ENCODE results near the gene FRMD8.

FRMD8 gene, protein sequence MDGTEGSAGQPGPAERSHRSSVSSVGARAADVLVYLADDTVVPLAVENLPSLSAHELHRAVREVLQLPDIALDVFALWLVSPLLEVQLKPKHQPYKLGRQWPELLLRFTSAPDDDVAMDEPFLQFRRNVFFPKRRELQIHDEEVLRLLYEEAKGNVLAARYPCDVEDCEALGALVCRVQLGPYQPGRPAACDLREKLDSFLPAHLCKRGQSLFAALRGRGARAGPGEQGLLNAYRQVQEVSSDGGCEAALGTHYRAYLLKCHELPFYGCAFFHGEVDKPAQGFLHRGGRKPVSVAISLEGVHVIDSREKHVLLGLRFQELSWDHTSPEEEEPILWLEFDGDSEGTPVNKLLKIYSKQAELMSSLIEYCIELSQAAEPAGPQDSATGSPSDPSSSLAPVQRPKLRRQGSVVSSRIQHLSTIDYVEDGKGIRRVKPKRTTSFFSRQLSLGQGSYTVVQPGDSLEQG

DNA sequence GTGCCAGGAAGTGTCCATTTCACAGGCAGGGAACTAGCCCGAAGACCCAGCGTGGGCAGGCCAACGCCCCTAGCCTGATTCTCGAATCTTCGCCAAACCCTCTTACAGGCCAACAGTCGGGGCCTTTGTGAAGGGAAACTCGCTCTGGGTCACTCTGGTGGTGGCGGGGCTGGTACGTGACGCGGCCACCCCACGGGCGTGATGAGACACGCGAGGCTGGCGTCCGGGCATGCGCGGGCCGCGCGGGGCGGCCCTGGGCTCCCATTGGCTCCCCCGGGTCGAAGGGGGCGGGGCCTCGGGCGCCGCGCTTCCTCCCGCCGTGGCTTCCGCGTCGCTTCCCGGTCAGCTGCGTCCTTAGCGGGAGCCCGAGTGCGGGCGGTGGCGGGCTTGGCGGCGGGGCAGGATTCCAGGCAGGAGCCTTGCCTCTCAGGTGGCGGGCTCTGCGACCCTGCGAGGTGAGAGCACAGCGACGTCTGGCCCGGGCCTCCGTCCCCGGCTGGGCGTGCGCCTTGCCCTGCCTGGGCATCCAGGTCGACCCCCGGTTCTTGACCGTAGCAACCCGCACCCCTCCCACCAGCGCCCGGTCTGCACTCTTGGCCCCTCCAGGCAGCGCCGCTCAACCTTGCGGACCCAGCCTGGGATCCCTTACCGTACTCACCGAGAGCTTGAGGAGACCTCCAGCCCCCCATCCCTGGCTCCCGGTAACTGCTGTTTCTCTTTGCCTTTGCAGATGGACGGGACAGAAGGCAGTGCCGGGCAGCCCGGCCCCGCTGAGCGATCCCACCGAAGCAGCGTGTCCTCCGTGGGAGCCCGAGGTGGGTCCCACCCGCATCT is at the start of gene FRMD8:
Gene FRMD8, plus strand, starts transcription at position 331 of the 834 bp plus-strand sequence. Its CDS starts 400 bp downstream, at position 731.
- DNase-seq = peak; percentile 83

DNA sequence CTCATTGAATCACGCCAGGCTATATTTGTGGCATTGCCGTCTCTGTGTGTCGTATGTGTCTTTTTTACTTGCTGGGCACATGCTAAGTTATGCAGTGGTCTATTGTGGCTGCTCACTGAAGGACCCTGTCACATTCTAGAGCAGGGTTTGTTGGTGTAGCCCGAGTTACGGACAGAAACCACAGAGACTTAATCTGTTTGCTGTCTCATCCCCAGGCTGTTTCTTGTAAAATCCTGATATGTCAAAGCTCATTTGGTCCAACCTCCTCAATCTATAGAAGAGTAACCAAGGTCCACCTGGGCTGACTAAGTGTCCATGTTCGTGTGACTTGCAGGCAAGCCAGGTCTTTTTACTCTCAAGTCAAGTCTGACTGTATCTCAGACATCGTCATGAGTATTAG is 47.8 kb upstream of the FRMD8 start:
- no peak for DNase-seq

DNA sequence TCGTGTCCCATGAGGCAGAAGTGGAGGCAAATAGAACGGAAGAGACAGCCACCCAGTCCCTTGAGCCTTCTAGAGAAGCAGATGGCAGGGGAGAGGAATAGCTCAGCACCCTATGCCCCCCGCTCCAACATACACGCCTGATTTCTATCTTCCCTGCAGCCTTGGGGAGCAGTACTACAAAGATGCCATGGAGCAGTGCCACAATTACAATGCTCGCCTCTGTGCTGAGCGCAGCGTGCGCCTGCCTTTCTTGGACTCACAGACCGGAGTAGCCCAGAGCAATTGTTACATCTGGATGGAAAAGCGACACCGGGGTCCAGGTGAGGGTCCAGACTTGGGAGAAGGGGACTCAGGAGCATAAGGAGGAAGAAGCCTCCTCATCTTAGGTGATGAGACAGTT is 46.2 kb upstream of the FRMD8 start:
- DNase-seq = no peak

DNA sequence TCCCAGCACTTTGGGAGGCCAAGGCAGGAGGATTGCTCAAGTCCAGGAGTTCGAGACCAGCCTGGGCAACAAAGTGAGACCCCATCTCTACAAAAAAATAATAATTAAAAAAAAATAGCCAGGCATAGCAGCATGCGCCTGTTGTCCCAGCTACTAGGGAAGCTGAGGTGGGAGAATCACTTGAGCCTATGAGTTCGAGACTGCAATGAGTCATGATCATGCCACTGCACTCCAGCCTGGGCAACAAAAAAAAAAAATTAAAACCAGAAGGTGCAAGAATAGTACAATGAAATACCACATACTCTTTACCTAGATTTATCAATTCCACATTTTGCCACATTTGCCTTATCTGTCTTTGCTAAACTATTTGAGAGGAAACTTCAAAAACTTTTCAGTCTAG is 44.6 kb upstream of the FRMD8 start:
- DNase-seq = no peak

DNA sequence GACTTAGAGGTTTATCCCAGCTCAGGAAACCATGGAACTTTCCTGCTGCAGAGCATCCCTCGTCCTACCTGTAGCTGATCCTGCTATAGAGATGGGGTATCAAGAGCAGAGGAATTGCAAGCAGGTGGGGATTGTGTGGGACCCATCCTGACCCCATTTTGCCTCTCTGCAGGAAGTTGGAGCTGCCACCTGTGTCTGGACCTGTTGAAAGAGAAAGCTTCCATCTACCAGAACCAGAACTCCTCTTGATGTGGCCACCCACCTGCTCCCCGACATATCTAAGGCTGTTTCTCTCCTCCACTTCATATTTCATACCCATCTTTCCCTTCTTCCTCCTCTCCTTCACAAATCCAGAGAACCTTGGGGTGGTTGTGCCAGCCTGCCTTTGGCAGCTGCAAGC is 34.9 kb upstream of the FRMD8 start:
- DNase-seq = no peak

DNA sequence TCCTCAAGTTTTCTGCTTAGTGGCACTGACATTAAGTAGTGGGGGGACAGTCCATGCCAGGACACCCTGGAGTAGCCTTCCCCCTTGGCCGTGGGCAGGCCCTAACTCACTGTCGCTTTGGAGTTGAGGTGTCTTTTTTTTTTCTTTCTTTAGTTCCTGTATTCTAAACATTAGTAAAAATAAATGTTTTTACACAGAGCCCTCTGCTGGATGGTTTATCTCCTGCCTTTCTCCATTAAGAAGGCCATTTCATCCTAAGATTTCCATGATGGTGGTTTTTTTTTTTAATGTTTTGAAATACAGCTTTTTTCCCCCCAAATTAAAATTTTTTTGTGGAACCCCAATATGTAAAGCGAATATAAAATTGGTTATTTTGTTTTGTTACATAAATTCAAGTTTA is 33.7 kb upstream of the FRMD8 start:
- no peak for DNase-seq

DNA sequence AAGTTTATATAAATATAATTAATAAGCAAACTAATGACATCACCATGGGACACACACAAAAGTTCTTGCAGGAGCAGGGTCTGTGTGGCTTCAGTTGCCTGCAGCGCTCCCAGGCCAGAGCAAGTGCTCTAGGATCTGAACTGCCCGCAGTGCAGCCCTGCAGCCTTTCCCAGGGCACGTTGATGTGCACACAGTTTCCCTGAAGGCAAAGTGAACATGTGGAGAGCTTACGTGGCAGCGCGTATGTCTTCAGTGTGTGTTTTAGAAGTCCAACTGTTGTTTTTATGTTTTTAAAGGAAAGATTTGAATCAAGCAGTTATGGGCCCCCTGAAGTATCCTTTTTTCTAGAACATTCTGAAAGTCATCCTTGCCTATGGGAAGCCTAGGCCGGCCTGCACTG is 33.1 kb upstream of the FRMD8 start:
- no peak for DNase-seq

DNA sequence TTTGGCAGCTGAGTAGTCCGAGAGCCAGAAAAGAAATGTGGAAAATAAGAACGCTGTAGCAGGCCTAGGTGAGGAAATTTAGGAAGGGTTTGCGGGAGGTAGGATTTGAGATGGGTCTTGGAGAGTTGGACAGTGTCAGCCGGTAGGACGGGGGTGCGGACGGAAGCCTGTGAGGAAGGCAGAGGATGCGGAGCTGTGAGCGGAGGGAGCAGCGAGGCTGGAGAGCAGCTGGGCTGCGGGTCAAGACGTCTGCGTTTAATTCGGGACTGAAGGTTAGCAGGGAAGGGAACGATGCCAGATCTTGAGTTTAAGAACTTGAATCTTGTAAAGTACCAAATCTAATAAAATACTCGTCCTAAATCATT is 32.6 kb upstream of the FRMD8 start:
- no peak for DNase-seq

DNA sequence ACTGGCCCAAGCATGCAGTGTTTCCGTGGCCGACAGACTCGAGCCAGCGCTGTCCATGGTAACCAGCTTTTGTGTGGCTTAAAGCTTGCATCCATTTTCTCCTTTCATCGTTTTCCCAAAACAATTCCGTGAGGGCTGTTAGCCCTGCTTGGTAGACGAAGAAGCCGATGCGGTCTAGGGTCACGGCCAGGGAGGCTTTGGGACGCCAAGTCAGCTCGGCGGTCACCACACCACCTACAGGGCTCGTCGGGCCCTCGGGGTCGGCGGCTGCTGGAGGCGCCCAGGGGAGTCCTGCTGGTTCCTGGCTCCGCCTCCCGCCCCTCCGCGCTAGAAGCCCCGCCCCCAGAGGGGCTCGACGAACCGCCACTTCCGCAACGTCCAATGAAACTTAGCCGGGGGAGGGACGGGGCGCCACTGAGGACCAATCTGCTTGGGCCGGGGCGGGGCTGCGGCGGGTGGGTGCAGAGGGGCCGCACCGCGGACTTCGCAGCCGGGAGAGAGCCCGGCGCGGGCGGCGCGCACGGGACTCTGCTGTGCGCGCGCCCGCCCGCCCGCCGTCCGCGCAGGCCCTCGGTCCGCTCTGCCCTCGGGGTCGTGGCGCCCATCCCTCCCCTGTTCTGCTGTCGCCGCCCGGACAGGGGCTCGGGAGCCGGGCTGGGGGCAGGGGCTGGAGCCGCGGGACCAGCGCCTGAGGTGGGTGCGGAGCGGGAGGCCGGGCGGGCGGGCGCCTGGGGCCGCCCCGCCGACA is 32.0 kb upstream of the FRMD8 start, which contains the start of gene TIGD3:
Gene TIGD3, plus strand, starts transcription at position 487 of the 748 bp plus-strand sequence. CDS start 1,058 bp downstream, outside the sequence.
- peak; percentile 99 for DNase-seq

DNA sequence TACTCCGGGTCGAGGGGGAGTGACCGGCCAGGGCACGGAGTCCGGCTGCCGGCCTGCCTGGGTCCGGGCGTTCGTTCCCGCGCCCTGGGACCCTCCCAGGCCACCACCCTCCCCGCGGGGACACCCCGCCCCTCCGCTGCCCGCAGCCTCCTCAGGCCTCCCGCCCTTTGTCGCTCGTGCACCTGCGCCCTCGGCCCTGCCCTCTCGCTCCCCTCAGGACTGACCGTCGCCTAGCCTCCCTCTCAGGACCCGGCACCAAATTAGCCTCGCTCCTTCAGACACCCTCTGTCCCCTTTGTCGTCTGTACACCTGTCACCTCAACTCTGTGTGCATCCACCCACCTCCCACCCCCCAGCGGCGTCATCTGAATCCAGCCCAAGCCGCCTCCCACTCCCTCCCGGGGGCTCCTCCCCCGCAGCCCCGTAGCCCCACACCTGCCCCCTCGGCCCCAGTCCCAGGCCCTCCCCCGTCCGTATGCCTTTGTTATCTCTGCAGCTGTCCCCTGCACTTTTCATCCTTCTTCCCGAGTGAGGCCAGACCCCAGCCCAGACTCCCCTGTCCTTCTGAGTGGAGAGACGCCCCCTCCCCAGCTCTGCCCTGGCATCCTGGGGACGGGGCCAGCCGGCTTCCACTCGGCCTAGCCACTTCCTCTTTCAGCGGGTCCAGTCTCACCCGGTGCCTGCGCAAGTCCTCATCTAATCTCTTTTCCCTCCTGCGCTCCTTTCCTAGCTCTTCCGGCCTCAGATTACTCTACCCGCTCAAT is 31.2 kb upstream of the FRMD8 start:
- DNase-seq = peak; percentile 49

DNA sequence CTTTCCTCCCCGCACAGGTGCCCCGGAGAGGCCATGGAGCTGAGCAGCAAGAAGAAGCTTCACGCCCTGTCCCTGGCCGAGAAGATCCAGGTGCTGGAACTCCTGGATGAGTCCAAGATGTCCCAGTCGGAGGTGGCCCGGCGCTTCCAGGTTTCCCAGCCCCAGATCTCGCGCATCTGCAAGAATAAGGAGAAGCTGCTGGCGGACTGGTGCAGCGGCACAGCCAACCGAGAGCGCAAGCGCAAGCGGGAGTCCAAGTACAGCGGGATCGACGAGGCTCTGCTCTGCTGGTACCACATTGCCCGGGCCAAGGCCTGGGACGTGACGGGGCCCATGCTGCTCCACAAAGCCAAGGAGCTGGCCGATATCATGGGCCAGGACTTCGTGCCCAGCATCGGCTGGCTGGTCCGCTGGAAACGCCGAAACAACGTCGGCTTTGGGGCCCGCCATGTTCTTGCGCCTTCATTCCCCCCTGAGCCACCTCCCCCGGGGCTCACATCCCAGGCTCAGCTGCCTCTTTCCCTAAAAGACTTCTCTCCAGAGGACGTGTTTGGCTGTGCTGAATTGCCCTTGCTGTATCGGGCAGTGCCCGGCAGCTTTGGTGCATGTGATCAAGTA is 30.6 kb upstream of the FRMD8 start:
- DNase-seq = no peak

DNA sequence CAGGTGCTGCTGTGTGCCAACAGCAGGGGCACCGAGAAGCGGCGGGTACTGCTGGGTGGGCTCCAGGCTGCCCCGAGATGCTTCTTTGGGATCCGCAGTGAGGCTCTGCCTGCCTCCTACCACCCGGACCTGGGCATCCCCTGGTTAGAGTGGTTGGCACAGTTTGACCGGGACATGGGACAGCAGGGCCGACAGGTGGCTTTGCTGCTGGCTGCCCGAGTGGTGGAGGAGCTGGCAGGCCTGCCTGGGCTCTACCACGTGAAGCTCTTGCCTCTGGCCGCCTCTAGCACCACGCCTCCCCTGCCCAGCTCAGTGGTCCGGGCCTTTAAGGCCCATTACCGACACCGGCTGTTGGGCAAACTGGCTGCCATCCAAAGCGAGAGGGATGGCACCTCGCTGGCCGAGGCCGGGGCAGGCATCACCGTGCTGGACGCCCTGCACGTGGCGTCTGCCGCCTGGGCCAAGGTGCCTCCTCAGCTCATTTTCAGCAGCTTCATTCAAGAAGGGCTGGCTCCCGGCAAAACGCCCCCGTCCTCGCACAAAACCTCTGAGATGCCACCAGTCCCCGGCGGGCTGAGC is 30.0 kb upstream of the FRMD8 start:
- DNase-seq = no peak

DNA sequence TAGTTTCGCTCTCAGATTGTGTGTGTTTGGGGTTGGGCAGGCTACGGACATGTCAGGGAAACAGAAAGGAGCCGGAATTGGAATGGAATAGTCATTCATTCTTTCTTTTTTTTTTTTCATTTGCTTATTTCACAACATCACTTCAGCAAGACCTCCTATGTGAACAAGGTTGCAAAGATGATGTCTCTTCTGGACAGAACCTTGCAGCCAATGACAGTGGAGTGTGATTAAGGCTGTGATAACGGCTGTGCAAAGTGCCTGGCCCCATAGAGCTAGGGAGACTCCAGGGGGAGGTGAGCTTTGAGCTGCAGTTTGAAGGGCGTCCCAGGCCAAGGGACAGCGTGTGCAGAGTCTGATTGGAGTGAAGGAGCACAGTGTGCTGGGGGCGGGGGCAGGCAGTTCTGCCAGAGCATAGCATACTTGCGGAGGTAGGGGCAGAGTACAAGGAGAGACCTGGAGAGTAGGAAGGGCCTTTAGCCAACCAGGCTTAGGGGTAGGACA is 28.5 kb upstream of the FRMD8 start:
- DNase-seq = no peak

DNA sequence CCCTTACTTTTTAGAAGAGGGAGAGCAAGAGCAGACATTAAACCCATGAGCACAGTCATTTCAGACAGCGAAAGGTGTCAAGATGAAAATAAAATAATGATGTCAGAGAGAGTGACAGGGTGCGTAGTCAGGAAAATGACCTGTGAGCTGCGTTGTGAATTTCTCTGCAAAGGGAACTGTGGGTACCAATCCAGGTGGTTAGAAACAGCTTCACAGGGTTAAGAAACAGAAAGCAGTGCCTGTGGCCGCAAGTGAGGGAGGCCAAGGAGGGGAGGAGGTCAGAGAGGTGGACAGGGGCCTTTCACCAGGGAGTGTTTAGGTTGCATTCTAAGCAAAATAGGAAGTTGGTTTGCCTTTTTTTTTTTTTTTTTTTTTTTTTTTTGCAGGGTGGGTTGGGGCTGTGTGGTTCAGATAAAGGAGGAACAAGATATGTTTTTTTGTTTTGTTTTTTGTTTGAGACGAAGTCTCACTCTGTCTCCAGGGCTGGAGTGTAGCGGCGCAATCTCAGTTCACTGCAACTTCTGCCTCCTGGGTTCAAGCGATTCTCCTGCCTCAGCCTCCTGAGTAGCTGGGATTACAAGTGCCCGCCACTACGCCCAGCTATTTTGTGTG is 24.0 kb upstream of the FRMD8 start:
- DNase-seq = no peak

DNA sequence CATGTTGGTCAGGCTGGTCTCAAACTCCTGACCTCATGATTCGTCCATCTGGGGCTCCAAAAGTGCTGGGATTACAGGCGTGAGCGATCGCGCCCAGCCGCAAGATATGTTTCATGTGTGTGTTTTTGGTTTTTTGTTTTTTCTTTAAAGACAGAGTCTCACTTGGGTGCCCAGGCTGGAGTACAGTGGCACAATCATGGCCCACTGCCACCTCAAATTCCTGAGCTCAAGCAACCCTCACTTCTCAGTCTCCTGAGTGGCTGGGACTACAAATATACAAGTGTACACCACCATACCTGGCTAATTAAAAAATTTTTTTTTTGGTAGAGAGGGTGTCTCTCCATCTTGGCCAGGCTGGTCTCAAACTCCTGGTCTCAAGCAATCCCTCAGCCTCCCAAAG is 23.5 kb upstream of the FRMD8 start:
- DNase-seq = no peak

DNA sequence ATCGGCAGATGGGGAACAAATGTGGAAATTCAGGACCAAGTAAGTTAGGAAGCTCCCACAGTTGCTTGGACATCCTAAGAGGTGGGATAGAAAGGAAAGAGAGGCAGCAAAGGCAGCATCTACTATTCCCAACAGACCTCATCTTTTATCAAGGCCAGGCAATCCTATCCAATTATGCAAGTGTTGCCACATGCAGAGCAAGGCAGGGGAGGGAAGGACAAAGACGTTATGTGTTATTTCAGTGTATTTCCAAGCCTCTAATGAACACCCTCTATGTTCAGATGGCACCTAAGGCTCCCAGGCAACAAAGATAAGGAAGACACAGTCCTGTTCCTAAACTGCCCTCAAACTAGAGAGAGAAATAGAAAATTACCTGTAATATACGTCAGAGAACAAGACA is 22.7 kb upstream of the FRMD8 start:
- DNase-seq = no peak

DNA sequence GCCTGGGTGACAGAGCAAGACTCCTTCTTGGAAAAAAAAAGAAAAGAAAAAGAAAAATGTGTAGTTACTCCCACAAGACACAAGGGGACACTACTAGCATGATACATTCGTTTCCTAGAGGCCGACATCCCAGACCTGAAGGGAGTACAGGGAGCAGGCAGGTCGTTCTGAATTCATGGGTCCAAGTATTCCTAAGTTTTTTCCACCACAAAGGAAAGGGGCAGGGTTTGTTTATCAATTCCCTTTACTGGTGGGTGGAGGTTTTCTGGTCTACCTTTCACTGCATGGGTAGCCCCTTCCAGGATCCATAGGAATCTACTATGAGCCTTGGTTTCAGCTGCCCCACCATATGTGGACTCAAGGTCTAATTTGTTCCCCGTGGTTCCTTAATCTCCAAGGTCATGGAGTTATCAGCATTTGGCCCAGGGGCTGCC is 20.1 kb upstream of the FRMD8 start:
- peak; percentile 72 for DNase-seq

DNA sequence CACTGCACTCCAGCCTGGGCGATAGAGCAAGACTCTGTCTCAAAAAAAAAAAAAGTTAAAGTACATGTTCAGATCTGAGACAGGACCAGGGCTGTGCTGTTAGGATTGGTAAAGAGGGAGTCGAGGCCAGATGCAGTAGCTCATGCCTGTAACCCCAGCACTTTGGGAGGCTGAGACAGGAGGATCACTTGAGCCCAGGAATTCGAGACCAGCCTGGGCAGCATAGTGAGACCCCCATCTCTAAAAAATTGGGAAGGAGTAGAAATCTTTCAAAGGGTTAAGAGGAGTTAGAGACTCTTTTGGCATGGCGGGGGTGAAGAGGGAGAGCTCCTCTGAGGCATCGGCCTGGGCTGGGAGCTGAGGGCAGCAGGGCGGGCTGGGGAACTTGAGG is 15.8 kb upstream of the FRMD8 start:
- no peak for DNase-seq

DNA sequence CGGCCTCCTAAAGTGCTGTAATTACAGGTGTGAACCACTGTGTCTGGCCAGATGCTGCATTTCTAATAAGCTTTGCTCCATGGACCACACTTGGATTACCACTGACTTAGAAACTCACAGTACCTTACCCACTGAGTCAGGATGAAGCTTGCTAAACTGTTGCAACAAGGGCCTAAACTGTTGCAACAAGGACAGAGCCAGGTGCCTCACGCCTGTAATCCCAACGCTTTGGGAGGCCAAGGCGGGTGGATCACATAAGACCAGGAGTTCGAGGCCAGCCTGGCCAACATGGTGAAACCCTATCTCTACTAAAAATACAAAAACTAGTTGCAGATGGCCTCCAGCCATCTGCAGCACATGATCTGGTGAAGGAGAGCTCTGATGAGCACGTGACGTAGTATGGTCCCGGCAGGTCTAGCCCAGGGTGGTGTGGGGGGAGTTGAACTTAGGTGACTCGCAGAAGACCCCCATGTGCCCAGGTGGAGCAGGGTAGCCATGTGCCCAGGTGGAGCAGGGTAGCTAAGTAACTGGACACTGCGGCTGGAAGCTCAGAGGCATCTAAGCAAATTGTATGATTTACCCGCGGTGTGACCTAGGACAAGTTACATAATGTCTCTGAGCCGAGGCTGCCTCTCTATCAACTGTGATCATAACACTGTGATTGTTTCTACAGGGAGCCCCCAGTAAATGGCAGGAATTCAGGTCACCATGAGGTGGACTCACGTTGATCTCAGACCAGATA is 12.4 kb upstream of the FRMD8 start:
- DNase-seq = no peak

DNA sequence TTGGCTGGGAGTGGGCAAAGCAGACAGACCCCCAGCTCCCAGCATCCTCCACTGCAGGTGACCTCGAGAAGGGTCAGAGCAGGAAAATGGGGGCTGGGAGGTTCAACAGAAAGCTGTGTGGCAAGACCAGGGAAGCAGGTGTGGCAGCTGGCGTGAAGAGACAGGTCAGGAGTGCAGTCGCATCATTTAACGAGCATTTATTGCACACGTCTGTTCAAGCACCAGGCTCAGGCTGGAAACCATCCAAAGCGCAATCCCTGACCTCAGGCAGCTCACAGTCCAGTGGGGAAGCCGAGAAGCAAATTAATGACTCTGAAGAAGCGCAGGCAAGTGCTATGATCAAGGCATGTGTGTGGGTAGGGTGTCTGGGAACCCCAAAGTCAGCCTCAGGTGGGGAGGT is 11.4 kb upstream of the FRMD8 start:
- DNase-seq = no peak

Measured in NCI-H774 (cell line).